ENCODE measurements around the gene EIF4B. TPM values are rescaled to one million over a fixed set of nuclear protein-coding genes. Genes with fewer than 3 reads are reported as not detected.

EIF4B gene
- total RNA-seq, 8 experiments from 2014 or later = 367 to 585 (median 537) TPM

GRCh38 chr12:53064613-53065436 lies 58.6 kb downstream of the EIF4B start:
- ATAC-seq (replicated peaks in 6 of 8) = no peak
- Histone ChIP-seq H3K27ac (no peak overlapping the region), H3K4me3 (no peak overlapping the region), H3K4me1 (replicated peaks in 1 of 2) (no peaks in the 10 kb centered on the region)
- WGBS, 10 experiments = 60 to 100% (median 89%) methylated on average over 1 to 5 of the region's 11 CpGs; no CpG with 5 or more reads in 5 of the 10 experiments
- in situ Hi-C loops (cut with MboI; ENCODE audit: low pct_unique_long_range_greater_than_20kb in 2 of 9, low sequenced_read_pairs in 9 of 9, unreplicated experiment in 9 of 9) = no loop called here

GRCh38 chr12:53065470-53065869 lies 59.2 kb downstream of the EIF4B start:
- in situ Hi-C loops (cut with MboI; ENCODE audit: low pct_unique_long_range_greater_than_20kb in 2 of 9, low sequenced_read_pairs in 9 of 9, unreplicated experiment in 9 of 9) = no loop called here
- Histone ChIP-seq H3K27ac (no peak overlapping the region), H3K4me3 (no peak overlapping the region), H3K4me1 (replicated peaks in 1 of 2) (no peaks in the 10 kb centered on the region)
- ATAC-seq (replicated peaks in 6 of 8) = no peak
- WGBS, 10 experiments = 60 to 100% (median 70%) methylated on average over 1 to 2 of the region's 7 CpGs; no CpG with 5 or more reads in 5 of the 10 experiments

GRCh38 chr12:53065975-53066931 lies 60.0 kb downstream of the EIF4B start:
- in situ Hi-C loops (cut with MboI; ENCODE audit: low pct_unique_long_range_greater_than_20kb in 2 of 9, low sequenced_read_pairs in 9 of 9, unreplicated experiment in 9 of 9) = no loop called here

GRCh38 chr12:53067074-53067992 lies 61.1 kb downstream of the EIF4B start:
- H3K4me3 ChIP-seq = no peak overlapping the region
- no peak overlapping the region for H3K27ac ChIP-seq
- whole genome bisulfite sequencing, 10 experiments = 27 to 100% (median 82%) methylated on average over 1 to 3 of the region's 7 CpGs; no CpG with 5 or more reads in 2 of the 10 experiments
- peaks cover 0 to 1% of the 10 kb centered on the region in 2 donors for H3K4me1 ChIP-seq (replicated peaks in 1 of 2)
- ATAC-seq (replicated peaks in 6 of 8) = no peak
- in situ Hi-C loops (cut with MboI; ENCODE audit: low pct_unique_long_range_greater_than_20kb in 2 of 9, low sequenced_read_pairs in 9 of 9, unreplicated experiment in 9 of 9) = no loop called here

More at GRCh38 chr12:53065975-53066931, 60.0 kb downstream of the EIF4B start:
- 6 to 100% (median 63%) methylated on average over 1 to 14 of the region's 24 CpGs; no CpG with 5 or more reads in 1 of the 10 experiments for WGBS, 10 experiments
- Histone ChIP-seq H3K4me1 (replicated peaks in 1 of 2) (no peaks in the 10 kb centered on the region), H3K27ac (no peak overlapping the region), H3K4me3 (no peak overlapping the region)
- ATAC-seq (replicated peaks in 6 of 8) = peak; percentile 31 to 88 (median 61)

GRCh38 chr12:53067993-53068770 lies 61.9 kb downstream of the EIF4B start:
- WGBS, 10 experiments = 42 to 100% (median 78%) methylated on average over 1 to 10 of the region's 13 CpGs; no CpG with 5 or more reads in 6 of the 10 experiments
- in situ Hi-C loops (cut with MboI; ENCODE audit: low pct_unique_long_range_greater_than_20kb in 2 of 9, low sequenced_read_pairs in 9 of 9, unreplicated experiment in 9 of 9) = no loop called here
- no peak overlapping the region for H3K27ac ChIP-seq

GRCh38 chr12:53068811-53069585 lies 62.7 kb downstream of the EIF4B start:
- ATAC-seq (replicated peaks in 6 of 8) = no peak
- in situ Hi-C loops (cut with MboI; ENCODE audit: low pct_unique_long_range_greater_than_20kb in 2 of 9, low sequenced_read_pairs in 9 of 9, unreplicated experiment in 9 of 9) = no loop called here
- H3K4me3 ChIP-seq = no peak overlapping the region
- peaks cover 0 to 5% of the 10 kb centered on the region in 2 donors for H3K4me1 ChIP-seq (replicated peaks in 1 of 2)
- 17 to 100% (median 54%) methylated on average over 1 to 5 of the region's 15 CpGs; no CpG with 5 or more reads in 4 of the 10 experiments for WGBS, 10 experiments
- no peak overlapping the region for H3K27ac ChIP-seq

More at GRCh38 chr12:53067993-53068770, 61.9 kb downstream of the EIF4B start:
- ATAC-seq (replicated peaks in 6 of 8) = no peak
- no peak overlapping the region for H3K4me3 ChIP-seq
- H3K4me1 ChIP-seq (replicated peaks in 1 of 2) = peaks cover 0 to 5% of the 10 kb centered on the region in 2 donors

GRCh38 chr12:53069621-53070410 lies 63.6 kb downstream of the EIF4B start:
- in situ Hi-C loops (cut with MboI; ENCODE audit: low pct_unique_long_range_greater_than_20kb in 2 of 9, low sequenced_read_pairs in 9 of 9, unreplicated experiment in 9 of 9) = no loop called here
- H3K27ac ChIP-seq = no peak overlapping the region
- no peak overlapping the region for H3K4me3 ChIP-seq
- peaks cover 0 to 5% of the 10 kb centered on the region in 2 donors for H3K4me1 ChIP-seq (replicated peaks in 1 of 2)
- ATAC-seq (replicated peaks in 6 of 8) = peak in 2 of 8 experiments; percentile 3 to 32
- WGBS, 10 experiments = 22 to 83% (median 78%) methylated on average over 4 to 6 of the region's 12 CpGs; no CpG with 5 or more reads in 5 of the 10 experiments

GRCh38 chr12:53070877-53071492 lies 64.7 kb downstream of the EIF4B start:
- ATAC-seq (replicated peaks in 6 of 8) = peak in 5 of 8 experiments; percentile 29 to 86 (median 48)
- in situ Hi-C loops (cut with MboI; ENCODE audit: low pct_unique_long_range_greater_than_20kb in 2 of 9, low sequenced_read_pairs in 9 of 9, unreplicated experiment in 9 of 9) = no loop called here
- WGBS, 10 experiments = 20 to 100% (median 50%) methylated on average over 1 to 2 of the region's 7 CpGs; no CpG with 5 or more reads in 6 of the 10 experiments
- H3K4me3 ChIP-seq = no peak overlapping the region
- H3K4me1 ChIP-seq (replicated peaks in 1 of 2) = peaks cover 0 to 5% of the 10 kb centered on the region in 2 donors
- H3K27ac ChIP-seq = no peak overlapping the region

GRCh38 chr12:53071591-53072551 lies 65.6 kb downstream of the EIF4B start:
- Histone ChIP-seq H3K4me1 (replicated peaks in 1 of 2) (peaks cover 0 to 5% of the 10 kb centered on the region in 2 donors), H3K27ac (no peak overlapping the region), H3K4me3 (no peak overlapping the region)
- 0 to 83% (median 45%) methylated on average over 1 to 11 of the region's 11 CpGs; no CpG with 5 or more reads in 3 of the 10 experiments for WGBS, 10 experiments
- in situ Hi-C loops (cut with MboI; ENCODE audit: low pct_unique_long_range_greater_than_20kb in 2 of 9, low sequenced_read_pairs in 9 of 9, unreplicated experiment in 9 of 9) = no loop called here
- peak in 1 of 8 experiments; percentile 41 for ATAC-seq (replicated peaks in 6 of 8)

Measured in motor neuron (in vitro differentiated cells).